HG02943 (cell line): ENCODE results near the gene ACVR1B.
"Not testable (repeated sequence)": the region's sequence is repeated elsewhere in the genome, so short reads cannot be mapped to it uniquely, and the experiment has no call there.

ENCODE experiments used
- ATAC-seq: cut with Tn5 transposase; IDR thresholded peaks from one replicate; pipeline ENCODE4 v1.9.1; 2021; ENCODE audit warnings: mild to moderate bottlenecking, low read depth, moderate library complexity; ENCODE audit not compliant: unreplicated experiment

The ACVR1B gene

DNA sequence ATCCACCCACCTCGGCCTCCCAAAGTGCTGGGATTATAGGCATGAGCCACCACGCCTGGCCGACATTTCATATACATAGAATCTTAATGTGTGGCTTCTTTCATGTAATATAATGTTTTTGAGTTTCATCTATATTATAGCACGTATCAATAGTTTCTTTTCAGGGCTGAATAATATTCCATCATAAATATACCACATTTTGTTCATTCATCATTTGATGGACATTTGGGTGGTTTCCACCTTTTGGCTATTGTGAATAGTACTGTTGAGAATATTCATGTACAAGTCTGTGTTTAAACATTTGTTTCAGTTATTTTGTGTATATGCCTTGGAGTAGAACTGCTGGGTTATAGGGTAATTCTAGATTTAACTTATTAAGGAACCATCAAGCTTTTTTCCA, 12.0 kb downstream of the ACVR1B start:
- no peak for ATAC-seq

DNA sequence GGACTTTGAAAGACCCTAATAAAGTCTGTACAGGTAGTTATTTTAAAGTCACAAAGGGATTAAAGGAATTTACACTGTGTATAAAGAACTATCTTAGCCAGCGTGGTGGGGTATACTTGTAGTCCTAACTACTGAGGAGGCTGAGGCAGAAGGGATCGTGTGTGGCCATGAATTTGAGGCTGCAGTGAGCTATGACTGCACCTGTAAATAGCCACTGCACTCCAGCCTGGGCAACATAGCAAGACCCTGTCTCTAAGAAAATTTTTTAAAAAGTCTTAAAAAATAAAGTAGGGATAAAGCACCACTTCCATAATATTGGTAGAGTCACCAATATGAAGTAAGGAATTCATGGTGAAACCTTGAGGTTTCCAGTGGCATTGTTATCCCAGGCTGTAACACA, 18.1 kb downstream of the ACVR1B start:
- ATAC-seq: no peak

DNA sequence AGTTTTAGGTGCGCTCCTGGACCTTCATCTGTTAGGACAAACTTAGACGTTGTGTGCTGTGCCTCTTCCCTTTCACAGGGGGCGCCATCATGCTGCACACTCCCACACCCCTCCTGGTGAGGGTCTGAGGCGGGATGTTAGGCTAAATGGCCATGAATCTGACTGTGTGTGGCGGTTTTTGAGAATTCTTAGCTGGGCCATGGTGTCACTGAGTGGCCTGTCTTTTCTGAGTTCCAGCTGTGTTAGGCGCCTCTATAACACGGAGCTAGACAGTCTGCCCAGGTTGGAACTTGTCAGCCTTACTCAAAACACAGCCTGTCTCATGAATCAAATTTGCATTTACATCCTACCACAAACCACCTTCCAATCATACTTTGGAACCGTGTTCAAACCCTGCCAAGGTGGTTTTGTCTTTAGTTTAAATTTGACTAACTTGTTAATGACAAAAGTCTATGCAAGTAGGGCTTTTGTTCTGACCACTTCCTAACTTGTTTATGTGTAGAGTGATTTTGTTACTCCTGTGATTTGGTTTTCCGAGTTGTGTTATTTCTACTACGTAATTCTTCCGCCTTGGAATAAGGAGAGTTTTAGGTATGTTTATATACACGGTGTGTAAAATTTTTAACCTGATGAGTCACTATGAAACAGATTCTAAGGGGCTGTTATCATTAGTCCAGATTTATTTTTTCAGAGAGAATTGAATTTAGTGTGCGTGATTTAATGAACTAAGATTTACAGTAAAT, 19.6 kb downstream of the ACVR1B start:
- peak; percentile 77 for ATAC-seq

DNA sequence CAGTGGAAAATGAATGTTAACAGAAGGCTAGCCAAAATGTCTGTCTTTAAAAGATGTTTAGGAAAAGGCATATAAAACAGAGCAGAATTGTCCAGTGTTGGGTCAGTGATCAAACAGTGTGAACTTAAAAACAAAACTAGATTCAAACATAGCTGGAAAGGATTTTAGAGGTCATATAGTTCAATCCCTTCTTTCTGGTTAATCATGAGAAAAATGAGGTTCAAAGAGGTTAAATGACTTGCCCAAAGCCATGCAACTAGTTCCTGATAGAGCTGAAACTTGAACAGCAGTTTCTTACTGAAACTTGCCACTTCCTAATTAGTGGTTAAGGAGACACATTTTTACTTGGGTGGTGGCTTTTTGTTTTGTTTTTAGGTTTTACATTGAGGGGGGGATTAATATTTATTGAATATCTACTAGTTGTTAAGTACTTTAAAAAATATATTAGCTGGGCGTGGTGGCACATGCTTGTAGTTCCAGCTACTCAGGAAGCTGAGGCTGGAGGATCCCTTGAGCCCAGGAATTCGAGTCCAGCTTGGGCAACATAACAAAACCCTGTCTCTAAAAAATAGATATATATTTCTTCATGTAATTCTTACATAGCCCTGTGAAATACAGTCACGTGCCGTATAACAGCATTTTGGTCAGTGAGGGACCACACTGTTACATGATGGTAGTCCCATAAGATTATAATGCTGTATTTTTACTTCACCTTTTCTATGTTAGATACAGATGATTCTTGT, 20.4 kb downstream of the ACVR1B start:
- ATAC-seq: no peak

DNA sequence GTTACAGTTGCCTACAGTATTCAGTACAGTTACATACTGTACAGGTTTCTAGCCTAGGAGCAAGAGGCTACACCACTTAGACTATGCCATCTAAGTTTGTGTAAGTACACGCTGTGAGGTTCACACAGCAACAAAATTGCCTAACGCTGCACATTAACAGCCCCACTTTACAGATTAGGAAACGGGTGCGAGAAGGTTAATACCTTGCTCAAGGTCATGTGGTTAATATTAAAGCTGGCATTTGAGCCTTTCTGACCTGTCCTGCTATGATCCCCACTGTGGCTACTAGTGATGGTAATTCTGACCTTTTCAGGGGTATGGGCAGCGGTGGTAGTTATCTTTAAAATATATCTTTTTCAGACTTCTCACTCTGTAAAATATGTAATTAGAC, 20.9 kb downstream of the ACVR1B start:
- no peak for ATAC-seq

DNA sequence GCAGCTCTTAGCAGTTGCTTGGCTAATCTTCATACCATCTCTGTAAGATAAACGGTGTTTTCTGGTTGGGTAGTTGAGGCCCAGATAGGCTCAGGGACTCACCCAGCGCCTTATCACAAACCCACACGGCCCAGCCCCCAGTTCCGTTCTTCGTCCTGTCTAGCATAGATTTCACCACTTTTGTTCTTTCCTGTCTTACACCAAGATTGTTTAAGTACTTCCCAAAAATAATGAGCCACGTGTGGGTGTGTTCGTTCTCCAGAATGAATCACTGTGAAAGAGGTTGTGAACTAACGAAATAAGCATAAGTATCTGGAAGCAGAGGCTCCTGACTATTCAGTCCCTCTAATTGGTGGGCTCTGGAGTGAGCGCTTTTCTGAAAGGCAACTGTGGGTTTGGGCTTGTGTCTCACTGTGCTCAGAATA, 21.4 kb downstream of the ACVR1B start:
- no peak for ATAC-seq

DNA sequence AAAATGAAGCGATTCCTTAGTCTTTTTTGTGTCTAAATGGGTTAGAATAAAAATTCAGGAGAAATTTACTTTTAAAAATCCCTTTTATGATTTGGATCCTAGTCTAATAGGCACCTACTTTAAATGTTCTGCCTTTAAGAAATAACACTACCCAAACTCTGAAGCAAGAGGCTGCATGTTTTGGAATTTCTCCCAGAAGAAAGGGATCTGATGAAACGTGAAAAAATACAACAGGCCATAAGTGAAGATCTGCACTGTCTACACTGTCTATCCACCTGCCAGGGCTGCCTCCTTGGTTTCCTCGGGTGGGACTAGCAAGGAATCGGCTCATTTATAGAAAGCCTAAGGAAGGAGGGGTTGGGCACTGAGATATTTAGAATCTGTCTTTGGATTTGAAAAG, 22.1 kb downstream of the ACVR1B start:
- no peak for ATAC-seq

DNA sequence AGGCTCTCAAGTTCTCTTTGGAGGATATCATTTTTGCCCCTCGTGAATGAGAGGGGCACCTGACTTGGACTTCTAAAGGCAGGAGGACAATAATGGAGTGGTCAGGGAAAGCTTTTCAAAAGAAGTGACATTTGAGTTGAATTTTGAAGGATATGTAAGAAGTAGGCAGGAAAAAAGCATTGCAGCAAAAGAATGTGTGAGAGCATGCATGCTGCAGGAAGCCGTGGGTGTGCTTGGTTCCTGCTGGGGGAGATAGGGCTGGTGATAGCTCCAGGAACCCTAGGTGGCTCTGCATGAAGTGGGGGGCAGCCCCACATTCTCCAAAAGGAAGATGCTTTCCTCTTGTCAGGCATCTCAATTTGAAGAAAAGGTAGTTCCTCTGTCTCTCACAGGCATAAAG, 23.1 kb downstream of the ACVR1B start:
- no peak for ATAC-seq

DNA sequence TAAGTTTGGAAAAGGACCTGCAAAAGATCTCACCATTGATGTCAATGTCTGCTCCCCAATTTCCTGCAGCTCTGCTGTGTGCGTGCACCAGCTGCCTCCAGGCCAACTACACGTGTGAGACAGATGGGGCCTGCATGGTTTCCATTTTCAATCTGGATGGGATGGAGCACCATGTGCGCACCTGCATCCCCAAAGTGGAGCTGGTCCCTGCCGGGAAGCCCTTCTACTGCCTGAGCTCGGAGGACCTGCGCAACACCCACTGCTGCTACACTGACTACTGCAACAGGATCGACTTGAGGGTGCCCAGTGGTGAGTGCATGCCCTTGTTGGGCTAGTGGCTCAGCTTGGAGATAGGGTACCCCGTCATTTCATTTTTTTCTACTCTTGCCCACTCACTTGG, 23.7 kb downstream of the ACVR1B start:
- ATAC-seq: no peak

DNA sequence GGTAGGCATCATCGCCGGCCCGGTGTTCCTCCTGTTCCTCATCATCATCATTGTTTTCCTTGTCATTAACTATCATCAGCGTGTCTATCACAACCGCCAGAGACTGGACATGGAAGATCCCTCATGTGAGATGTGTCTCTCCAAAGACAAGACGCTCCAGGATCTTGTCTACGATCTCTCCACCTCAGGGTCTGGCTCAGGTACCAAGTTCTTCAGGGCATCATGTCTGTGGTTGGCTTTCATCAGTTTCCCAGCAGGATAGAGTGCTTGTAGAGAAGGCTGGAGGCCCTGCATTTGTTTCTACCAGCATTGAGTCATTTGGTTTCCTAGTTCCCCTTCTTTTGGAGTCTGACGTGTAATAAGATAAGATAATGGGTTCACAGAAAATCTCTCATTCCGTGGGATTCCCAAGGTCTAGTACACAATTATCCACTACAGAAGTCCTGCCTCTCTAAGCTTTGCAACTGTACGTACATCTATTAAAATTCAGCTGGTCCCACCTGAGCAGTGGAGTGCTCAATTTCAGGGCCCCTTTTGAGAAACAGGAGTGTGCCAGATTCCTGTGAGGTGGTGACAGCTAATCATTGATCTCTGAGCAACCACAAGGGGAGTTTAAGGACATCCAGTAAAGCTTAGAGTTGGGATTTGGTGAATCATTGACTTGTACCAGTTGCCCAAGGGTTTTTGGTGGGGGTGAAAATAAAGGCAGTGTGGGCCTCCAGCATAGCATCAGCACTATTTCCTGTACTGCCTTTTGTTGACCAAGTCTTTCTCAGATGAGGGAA, 25.1 kb downstream of the ACVR1B start:
- no peak for ATAC-seq

DNA sequence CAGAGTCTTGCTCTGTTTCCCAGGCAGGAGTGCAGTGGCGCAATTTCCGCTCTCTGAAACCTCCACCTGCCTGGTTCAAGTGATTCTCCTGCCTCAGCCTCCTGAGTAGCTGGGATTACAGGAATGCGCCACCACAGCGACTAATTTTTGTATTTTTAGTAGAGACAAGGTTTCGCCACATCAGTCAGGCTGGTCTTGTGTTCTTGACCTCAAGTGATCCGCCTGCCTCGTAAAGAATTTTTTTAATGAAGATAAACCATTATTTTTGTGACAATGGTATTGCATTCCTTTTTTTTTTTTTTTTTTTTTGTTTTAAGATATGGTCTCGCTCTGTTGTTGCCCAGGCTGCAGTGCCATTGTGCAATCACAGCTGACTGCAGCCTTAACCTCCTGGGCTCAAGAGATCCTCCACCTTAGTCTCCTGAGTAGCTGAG, 25.8 kb downstream of the ACVR1B start:
- no peak for ATAC-seq

DNA sequence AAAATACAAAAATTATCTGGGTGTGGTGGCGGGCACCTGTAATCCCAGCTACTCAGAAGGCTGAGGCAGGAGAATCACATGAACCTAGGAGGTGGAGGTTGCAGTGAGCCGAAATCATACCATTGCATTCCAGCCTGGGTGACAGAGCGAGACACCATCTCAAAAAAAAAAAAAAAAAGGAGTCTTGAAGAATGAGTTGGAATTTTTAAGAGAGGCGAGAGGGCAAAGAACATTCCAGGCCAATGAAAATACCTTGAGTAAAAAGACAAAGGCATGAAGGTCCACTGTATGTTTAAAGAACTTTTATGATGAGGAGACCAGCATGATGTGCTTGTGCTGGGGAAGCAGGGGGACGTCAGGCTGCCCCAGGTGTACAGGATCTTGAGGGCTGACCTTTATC, 27.8 kb downstream of the ACVR1B start:
- ATAC-seq: not testable (repeated sequence)

DNA sequence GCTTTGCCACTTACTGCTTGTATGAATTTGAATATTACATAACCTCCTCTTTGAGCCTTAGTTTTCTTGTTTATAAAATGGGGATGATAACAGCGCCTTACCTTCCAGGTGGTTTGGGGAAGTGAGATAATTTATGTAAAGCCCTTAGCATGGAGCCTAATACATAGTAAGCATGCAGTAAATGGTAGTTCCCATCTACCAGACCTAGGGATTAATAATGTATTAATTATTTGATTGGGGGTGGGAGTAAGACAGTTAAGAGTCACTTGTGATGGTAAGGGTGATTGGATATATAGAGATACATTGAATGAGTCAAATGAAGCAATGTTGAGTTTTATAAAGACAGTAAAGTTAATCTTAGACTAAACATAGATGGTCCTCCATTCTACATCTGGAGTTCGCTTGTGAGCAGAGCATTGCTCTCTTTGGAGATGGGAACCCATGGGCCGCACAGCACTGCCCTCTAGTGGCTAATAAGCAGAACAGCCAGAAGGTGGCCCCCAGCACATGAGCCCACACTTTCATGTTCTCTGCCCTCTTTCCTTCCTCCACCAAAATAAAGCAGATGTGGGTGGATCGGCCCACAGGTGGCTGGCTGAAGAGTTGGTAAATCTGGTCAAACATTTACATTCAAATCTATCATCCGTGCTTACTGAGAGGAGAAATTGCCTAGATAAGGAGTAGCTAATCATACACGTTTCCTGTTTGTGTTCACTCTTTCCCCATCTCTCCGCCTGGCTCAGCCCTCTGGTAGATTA, 28.7 kb downstream of the ACVR1B start:
- ATAC-seq: peak; percentile 64

DNA sequence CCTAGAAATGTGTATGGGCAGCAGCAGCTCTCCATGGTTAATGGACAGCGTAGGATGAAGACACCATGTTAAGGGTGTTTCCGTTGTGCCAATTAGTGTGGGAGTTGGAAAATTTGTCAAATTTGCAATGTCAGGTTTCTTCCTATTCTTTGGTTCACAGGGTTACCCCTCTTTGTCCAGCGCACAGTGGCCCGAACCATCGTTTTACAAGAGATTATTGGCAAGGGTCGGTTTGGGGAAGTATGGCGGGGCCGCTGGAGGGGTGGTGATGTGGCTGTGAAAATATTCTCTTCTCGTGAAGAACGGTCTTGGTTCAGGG, 29.3 kb downstream of the ACVR1B start:
- no peak for ATAC-seq

DNA sequence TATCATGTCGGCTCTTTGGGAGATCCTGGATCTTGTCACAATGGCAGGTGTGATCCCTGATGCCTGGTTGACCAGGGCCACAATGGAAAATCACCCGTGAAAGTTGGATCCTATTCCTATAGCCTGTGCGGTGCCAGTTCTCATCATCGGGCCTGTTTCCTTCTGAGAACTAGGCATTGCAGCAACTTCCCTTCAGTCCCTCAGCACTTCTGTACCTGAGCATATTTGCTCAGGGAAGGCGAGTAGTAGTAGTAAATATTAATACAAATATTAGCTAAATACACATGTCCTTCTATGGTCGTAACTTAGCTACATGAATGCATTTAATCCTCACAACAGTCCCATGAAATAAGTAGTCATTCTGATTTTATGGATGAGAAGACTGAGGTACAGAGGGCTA, 33.2 kb downstream of the ACVR1B start:
- ATAC-seq: no peak

DNA sequence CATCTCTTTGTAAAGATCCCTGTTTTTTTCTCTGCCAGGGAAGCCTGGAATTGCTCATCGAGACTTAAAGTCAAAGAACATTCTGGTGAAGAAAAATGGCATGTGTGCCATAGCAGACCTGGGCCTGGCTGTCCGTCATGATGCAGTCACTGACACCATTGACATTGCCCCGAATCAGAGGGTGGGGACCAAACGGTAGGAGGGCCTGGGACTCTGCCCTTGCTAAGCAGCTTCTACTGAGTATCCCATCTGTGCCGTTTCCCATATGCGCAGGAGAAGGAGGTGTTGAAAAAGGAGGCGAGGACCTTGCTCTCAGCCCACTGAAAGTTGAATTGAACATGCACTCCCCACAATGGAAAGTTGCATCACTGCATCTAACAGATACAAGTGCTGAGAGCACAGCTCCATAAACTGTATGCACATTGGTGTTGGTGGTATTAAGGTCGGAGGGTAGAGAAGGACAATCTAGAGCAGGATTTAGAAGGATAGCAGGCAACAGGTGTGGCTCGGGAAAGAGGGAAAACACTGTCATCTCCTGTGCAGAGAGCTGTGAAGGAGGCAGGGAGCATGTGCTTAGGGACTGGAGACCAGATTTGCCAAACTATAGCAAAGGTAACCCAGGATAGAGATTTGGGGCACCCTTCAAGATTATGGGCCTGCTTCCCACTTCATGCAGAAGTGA, 33.8 kb downstream of the ACVR1B start:
- ATAC-seq: no peak

DNA sequence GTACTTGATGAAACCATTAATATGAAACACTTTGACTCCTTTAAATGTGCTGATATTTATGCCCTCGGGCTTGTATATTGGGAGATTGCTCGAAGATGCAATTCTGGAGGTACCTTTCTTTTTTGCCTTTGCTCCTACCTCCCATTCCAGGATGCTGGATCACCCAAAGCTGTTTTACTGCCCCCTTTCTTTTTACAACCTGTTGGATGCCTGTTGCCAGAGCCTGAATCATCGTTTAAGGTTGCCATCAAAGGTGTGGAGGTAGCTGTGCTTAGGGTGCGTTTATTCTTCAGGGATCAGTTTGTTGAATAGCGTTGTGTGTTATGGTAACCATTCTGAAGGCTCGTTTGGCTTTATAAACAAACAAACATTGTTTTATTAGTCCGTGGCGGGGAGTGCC, 35.3 kb downstream of the ACVR1B start:
- no peak for ATAC-seq

DNA sequence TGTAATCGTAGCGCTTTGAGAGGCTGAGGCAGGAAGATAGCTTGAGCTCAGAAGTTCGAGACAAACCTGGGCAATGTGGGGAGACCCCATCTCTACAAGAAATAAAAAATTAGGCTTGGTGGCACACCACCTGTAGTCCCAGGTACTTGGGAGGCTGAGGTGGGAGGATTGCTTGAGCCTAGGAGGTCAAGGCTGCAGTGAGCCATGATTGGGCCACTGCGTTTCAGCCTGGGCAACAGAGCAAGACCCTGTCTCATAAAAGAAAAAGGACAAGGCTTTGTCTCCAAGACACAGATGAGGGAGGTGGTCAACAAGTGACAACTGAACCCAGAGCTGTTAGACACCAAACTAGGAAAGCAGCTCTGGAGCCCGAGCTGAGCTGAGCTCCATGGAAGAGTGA, 40.7 kb downstream of the ACVR1B start:
- no peak for ATAC-seq

DNA sequence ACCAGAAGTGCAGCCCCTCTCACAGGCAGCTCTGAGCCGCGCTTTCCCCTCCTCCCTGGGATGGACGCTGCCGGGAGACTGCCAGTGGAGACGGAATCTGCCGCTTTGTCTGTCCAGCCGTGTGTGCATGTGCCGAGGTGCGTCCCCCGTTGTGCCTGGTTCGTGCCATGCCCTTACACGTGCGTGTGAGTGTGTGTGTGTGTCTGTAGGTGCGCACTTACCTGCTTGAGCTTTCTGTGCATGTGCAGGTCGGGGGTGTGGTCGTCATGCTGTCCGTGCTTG, 43.0 kb downstream of the ACVR1B start:
- ATAC-seq: no peak

DNA sequence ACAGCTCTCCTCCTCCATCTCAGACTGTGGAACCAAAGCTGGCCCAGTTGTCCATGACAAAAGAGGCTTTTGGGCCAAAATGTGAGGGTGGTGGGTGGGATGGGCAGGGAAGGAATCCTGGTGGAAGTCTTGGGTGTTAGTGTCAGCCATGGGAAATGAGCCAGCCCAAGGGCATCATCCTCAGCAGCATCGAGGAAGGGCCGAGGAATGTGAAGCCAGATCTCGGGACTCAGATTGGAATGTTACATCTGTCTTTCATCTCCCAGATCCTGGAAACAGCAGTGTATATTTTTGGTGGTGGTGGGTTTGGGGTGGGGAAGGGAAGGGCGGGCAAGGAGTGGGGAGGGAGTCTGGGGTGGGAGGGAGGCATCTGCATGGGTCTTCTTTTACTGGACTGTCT, 43.5 kb downstream of the ACVR1B start:
- ATAC-seq: no peak

DNA sequence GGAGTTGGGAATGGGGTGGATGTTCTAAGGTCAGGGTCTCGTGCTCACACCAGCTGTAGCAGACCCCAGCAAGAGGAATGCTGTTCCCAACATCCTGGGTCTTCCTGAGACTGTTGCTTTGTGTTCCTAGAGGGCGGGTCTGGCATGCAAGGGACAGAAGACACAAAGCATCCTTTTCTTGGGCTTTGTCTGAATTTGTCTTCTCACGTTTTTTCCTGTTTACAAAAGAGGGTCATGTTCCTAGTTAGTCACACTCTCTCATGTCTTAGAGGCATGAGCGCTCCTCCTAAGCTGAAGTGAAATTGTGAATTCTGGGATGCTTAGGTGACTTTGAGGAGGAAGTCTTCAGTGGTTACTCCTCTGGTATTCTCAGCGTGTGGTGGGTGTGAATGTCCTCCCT, 45.6 kb downstream of the ACVR1B start:
- no peak for ATAC-seq
